GM21390 (cell line): ENCODE results near the gene ACER2.

ENCODE experiments used
- ATAC-seq: cut with Tn5 transposase; IDR thresholded peaks from one replicate; pipeline ENCODE4 v1.9.1; 2021; ENCODE audit not compliant: unreplicated experiment

ACER2 gene

DNA sequence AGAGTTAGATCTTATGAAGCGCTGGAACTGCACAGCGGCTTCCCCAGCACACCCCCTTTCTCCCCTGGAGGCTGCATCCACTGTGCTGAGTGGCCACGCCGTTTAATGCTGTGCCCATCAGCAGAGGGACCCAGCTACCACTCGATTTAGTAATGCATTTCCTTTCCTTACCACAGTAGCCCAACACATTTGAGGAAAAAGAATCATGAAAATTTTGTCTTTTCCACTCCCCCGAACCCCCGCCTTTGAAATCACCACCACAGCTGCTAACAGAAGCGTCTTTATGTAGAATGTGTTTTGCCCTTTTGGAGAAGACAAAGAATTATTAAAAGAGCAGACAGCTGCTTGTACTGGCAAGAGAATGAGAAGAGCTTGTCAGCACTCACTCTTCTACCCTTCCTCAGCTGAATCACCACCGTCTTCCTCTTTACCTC is 73.2 kb downstream of the ACER2 start:
- ATAC-seq, result no peak

DNA sequence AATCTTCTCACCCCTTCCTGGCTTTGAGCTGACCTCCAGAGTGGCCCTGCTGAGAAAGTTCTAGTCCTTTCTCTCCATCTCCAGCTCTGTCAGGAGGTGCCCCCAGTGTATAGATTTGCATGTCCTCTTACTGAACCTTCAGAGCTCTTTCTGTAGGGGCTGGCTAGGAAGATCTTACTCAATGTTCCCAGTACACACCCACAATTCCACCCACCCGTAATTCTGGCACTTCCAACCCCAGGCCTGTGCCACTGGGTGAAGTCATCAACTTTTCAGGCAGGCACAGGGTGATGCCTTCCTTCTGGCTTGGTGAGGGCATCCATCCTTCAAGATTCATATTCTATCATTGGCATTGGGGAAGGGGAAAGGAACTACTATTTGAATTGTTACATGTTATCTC is 75.9 kb downstream of the ACER2 start:
- no peak for ATAC-seq

DNA sequence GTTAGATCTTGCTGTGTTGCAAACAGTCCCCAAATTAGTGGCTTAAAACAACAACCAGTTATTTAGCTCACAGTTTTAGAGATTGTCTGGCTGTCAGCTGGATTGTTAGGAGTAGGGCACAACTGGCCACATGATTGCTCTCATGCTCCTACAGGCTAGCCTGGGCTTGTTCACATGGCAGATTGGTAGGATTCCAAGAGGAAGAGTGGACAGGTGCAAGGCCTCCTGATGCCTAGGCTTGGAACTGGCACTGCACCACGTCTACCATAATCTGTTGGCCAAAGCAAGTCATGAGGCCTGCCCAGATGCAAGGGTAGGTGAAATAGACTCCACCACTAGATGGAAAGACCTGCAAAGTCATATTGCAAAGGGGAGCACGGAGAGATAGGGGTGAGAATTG is 76.4 kb downstream of the ACER2 start:
- no peak for ATAC-seq

DNA sequence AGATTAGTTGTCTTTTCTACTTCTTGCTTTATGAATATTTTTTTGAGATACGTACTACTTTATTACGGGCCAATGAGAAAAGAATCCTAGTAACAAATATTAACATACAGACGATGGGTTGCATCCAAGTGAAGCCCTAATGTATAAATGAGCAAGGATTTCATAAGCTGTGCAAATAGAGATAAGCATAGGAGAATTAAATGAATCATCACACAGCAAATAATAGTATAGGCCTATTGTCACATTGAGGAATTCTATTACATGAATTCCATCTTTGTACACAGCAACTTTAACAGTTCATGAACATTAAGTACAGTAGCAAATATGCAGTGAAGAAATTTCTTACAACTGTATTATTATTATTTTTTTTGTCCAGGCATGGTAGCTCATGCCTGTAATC is 78.0 kb downstream of the ACER2 start:
- no peak for ATAC-seq

DNA sequence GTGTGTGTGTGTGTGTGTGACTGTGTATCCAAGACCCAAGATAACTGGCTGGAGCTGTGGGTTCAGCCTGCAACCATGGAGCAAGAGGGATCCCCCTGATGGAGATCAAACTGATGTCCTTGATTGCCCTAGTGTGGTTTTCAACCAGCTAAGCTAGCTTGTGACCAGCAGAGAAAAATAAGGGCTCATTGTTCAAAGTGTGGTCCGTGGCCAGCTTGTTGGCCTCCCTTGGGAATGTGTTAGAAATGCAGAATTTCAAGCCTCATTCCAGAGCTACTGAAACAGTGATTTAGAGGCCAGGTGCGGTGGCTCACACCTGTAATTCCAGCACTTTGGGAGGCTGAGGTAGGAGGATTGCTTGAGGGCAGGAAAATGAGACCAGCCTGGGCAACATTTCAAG is 79.9 kb downstream of the ACER2 start:
- ATAC-seq, result no peak

DNA sequence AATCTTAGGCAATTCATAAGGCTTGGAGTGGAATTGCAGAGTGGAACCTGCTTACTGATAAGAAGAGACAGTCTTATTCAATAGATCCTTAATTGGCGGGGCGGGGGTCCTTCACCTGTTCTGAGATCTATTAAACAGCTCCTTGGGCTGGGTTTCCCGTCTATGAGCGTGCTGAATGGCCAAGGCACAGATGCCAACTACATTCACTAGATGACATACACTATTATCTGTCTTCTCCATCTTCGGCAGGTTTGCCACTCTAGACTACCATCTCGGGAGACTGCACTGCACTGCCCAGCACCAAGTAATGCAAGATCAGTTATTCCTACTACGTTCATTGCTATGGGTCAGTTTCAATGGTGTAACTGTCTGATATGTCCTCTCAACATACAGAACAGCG is 81.5 kb downstream of the ACER2 start:
- ATAC-seq, result no peak

DNA sequence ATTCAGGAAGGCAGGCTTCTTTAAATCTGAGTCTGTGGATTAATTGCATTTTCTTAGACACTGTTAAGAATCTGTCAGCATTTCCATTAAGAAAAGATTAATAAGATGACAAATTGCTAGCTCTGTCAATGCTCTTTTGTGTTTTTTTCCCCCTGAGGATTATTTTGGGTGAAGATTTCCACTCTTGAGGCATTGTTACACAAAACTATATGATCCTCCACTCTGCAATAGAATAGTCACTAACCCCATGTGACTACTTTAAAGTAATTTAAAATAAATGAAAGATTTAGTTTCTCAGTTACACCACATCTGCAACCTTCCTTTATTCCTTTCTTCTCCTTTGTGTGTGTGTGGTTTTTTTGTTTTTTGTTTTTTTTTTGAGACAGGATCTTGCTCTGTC is 82.0 kb downstream of the ACER2 start:
- ATAC-seq, result no peak

DNA sequence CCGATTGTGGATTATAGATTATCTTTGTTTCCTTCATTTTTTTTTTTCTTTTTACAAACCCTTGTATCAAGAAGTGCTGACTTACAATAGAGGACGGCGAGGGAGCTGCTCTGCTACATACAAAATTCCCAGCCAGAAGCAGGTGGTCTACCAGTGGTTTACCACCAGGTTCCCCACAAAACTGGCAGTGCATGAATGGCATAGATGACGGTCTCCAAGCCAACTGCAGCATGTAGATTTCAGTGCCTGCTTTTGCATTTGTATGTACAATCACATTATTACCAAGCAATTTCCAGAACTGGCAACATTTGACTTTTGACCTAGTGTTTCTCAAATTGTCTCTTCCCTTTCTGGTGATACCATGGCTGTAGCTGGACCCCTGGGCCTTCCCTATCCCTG is 84.0 kb downstream of the ACER2 start:
- no peak for ATAC-seq

DNA sequence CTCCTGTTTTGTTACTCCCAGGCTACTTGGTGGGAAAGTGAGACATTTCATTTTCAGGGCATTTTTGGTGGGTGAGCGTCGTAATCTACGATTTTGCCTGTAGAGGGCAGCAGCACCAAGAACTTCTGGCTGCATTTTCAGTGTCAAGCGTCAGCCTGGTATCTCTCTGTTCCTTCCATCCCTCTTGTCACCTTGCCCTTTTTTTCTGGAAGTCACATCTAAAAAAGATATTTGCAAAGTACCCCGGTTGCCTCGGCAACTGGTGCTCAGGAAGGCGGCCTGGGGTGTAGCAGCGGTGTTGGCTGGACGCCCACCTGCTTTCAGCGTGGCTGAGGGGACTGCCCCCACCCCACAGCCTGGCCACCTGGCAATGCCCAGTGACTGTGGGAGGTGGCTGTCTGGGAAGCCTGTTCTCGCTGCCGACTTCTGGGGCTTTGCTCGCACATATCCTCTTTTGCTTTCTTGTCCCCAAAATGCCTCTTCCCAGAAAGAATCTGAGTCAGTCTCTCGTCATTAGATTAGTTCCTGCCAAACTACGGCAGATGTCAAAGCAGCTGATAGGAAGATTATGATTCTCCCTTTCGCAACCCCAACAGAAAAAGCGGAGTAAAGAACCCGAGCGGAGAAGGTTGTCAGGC is 84.5 kb downstream of the ACER2 start:
- ATAC-seq, result peak; percentile 75

DNA sequence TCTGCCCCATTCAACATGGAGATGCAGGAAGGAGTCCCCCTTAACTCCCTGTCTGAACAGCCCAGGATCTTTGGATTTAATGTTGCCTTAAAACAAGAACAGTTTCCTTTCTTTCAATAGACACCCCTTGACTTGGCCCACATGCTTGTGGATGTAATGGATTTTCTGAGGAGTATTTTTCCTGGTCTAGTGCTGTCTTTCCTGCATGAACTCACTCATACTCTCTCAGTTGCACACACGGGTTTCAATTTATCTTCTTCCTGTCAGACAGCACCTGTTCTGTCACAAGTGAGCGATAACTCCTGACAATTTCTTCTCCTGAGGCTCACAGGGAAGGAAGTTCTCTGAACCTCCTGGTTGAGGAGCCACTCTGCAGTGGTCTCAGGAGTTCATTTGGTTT is 85.1 kb downstream of the ACER2 start:
- ATAC-seq, result no peak

DNA sequence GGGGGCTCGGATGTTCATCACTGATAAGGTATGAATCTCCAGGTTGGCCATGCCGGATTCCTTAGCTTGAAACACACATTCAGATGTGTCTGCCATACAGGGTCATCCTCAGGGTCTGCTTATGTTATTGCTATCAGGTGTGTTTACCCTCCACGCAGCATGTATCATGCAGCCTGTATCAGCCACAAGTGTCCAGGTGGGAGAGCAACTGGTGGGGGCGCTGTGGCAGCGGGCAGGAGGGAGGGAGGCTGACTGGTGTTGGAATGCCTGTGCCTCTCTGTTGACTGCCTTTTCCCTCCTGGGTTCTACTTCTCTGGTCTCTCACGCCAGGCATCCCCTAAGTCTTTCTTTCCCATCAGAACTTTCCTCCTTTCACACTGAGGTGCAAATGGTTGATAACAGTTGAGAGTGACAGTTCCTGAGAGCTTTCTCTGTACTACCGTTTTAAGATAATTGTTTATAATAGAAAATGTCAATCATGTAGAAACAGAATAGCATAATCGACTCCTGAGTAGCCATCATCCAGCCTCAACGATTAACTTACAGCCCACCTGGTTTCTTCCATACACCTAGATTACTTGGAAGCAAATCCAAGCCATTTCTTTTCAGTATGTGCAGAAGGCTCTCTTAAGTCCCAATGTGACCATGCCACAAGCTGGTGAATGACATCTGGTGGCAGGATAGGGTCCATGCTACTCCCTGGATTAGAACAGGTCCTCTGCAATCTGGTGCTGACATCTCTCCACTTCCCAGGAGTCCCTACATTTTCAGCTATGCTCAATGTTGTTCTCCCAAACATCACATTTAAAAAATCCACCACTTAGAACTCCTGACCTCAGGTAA is 86.6 kb downstream of the ACER2 start:
- no peak for ATAC-seq

DNA sequence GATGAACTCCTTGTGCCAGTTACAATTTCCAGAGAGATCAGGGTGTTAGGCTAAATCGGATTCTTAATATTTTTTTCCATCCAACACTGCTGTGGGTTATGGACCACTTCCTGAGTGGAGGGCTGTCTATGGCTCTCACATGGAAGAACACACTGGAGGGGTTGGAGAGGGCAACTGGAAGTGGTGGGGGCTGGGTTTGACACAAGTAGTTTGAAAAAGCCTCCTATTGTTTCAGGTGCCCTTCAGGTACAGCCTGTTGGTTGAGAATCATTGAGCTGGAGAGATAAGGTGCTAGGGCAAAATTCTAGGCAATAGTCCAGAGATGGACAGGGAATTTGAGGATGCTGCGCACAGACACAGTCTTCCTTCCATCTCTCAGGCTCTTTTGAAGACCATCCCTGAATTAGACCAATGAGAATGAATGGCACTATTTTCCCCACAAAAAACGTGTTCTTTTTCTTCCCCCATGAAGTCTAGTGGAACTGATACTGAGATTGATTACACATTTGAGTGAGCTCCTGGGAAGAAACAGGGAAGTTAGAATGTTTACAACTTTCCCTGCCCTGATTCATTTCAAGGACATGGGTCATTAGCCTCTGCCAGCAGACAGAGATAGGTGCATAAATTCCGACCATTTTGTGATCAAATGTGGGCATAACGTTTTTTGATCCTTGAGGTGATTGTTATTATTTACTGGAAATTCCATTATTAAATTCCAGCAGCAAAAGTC is 87.7 kb downstream of the ACER2 start:
- no peak for ATAC-seq

DNA sequence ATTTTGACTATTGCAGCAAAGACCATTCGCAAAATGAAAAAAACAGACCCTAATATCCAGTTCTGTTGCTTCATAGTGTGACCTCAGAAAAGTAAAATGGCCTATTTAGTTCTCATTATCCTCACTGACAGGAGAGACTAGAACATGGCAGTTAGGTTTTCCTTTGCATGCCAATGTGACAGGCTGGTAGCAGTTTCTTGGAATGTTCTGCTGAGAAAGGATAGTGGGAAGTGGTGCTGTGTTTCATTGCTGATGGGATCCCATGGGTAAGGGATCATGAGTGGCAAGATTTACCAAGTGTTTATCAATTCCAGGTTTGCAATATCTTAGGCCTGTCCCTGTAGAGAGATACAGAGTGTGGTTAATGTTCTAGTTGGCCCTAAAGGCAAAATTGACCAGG is 88.5 kb downstream of the ACER2 start:
- ATAC-seq, result no peak

DNA sequence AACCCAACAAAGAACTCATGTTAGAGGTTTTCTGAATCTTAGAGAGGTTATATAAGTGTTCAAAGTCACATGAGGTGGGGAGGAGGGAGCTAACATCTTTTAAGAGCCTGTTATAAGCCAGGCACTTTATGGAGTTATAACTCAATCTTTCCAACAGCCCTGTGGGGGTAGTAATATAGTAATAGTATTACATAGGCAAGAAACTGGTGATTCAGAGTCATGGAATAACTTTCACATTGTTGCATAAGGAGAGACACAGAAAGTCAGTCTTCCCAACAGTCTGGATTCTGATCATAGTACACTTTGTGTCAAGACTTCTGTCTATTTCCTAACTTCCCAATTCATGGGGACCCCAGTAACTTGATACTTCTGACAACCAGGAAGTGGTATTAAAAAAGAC is 89.2 kb downstream of the ACER2 start:
- ATAC-seq, result no peak
